Effector CD4-positive, alpha-beta T cell (primary cell): Measurements from ENCODE around the gene GCDH.
"Not testable (repeated sequence)": the region's sequence is repeated elsewhere in the genome, so short reads cannot be mapped to it uniquely, and the experiment has no call there.

Source experiments
- DNase-seq: peaks from one replicate; pipeline ENCODE4 v3.0.0-alpha.2; 2020

The GCDH gene

DNA sequence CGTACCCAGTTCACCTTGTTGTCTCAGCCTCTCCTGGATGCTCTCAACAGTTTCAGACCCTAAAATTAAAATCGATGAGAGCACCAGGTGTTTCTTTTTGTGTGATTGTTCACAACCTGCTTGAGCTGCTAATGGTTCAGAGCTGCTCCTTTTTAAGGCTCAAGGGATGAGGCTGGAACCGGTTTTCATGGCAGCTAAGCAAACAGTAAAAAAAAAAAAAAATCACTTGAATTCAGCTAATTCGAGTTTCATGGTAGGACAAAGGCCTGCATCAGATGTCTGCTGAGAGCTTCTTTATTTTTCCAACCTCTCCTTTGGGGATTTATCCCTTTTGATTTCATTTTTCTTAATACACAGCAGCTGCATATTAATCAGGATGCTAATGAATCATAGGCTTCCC, 21.6 kb downstream of the GCDH start:
- DNase-seq, result no peak

DNA sequence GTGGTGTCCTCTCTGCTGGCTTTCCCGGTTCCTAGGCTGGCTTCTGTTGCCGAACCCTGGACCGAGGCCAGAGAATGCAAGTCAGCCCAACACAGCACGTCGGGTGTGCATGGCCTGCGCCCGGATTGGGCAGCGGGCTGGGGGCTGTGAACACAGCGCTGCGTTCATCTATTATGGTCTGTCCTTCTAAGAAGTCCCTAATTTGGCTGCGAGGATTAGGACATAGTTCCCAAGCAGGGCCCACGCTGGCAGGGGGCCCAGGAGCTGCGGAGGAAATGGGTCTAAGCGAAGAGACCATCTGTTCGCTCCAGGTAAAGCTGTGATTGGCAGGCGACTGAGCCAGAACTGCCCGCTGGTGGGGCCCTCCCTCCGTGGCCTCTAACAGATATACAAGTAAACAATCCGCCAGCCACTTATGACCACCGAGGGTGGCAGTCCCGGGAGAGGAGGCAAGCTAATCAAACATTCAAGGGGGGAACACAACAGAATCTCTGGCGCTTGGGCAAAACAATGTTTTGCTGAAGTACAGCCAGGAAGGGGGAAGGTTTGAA, 22.1 kb downstream of the GCDH start:
- no peak for DNase-seq

DNA sequence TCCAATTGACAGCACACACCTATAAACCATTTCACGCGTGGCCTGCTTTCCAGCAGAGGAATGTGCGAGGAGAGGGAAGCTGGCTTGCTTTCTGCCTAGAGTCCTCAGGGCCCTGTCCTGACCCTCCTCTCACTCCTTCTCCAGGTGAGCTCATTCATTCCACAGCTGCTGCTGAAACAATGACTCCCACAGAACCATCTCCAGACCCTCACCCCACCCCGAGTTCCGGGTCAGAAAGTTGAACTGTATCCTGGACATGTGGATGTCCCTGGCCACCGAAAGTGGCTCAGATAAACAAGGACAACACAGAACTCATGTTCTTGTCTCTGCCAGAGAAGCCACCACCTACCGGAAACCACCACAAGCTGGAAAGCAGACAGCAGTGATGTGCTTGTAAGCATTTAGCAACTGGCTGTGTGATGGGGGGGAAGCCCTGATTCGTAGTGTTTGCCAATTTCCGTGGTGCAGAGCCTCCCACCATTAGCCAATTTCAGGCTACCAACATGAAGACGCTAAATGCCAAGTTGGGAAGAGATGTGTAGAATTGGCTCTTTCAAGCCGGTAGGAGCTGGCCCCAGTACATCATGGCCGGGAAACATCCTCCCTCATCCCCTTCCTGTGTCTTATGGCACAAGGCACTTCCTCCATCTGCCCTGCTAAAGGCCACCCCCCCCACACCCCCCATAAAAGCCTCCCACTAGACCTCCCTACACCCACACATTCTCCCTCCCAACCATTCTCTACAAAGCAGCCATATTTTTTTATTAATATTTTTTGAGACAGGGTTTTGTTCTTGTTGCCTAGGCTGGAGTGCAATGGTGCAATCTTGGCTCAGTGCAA, 23.1 kb downstream of the GCDH start:
- DNase-seq, result peak; percentile 22

DNA sequence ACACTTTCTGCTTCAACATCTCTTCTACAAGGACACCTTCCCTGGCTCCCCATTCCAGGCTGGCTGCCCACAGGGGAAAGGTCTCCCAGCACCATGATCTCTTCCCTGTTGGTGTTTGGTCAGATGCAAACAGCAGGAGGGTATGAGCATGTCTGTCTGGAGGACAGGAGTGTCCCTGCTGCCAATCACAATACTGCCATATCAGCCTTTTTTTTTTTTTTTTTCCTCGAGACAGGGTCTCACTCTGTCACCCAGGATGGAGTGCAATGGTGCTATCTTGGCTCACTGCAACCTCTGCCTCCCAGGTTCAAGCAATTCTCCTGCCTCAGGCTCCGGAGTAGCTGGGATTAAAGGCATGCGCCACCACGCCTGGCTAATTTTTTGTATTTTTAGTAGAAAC, 24.9 kb downstream of the GCDH start:
- not testable (repeated sequence) for DNase-seq

DNA sequence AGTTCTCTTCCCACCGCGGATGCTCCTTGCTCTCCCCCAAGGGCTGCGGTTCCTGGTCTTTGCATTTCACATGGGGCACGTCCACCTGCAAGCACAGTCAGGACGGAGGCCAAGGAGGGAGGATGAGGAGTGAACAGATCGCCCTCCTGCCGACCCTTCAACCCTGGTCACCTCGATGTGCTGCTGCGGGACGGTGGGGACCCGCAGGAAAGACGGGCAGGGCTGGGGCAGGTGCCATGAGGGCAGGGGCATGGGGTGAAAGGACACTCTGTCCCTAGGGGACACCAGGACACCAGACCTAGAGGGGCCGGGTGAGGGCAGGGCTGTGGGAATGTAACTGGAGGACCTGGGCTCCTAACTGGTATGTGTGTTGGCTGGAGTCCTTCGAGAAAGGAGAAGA, 27.3 kb downstream of the GCDH start:
- DNase-seq, result no peak

DNA sequence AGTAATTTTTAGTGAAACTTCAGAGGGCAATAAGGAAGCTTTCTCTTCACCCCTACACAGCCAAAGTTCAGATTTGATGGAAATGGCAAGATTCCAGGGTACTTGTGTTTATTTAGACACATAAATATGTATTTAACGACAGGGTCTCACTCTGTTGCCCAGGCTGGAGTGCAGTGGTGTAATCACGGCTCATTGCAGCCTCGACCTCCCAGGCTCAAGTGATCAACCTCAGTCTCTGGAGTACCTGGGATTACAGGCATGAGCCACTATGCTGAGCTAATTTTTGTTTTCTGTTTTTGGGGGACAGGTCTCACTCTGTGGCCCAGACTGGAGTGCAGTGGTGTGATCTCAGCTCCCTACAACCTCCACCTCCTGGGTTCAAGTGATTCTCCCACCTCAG, 30.1 kb downstream of the GCDH start:
- no peak for DNase-seq

DNA sequence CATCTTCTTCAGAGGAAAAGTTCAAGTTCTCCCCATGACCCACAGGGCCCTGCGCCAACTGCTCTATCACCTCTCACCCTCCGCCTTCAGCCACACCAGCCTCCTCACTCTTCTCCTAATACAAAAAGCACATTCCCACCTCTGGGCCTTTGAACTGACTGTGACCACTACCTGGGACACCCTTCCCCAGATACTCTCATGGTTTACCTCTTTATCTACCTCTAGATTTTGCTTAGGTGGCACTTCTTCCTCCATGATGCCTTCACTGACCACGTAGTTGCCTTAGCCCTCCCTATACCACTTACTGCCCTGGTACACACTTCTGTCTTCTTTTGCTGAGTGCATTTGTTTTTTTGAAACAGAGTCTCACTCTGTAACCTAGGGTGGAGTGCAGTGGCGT, 32.0 kb downstream of the GCDH start:
- no peak for DNase-seq

DNA sequence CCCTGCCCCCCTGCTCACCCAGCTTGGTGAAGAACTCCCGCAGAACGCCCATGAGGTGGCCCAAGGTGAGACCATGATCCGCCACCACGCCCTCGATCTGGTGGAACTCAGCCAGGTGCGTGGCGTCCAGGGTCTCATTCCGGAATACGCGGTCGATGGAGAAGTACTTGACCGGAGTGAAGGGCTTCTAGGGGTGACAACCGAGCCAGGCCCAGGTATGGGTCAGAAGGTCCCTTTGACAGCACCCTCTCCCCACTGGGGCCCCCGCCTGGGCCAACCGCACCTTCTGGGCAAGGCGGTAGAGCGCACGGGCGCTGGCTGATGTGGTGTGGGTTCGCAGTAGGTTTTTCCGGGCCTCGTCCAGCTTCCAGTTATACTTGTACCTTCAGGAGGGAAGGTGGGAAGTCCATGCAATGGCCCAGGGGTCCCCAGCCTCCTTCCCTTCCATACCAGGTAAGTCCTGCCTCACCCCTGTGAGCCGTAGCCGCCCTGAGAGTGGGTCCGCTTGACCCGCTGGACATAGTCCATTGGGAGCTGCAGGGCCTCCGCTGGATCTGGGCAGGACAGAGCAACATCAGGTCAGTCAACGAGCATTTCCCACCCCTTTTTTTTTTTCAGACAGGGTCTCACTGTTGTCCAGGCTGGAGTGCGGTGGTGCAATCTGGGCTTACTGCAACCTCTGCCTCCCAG, 33.8 kb downstream of the GCDH start:
- DNase-seq, result no peak

DNA sequence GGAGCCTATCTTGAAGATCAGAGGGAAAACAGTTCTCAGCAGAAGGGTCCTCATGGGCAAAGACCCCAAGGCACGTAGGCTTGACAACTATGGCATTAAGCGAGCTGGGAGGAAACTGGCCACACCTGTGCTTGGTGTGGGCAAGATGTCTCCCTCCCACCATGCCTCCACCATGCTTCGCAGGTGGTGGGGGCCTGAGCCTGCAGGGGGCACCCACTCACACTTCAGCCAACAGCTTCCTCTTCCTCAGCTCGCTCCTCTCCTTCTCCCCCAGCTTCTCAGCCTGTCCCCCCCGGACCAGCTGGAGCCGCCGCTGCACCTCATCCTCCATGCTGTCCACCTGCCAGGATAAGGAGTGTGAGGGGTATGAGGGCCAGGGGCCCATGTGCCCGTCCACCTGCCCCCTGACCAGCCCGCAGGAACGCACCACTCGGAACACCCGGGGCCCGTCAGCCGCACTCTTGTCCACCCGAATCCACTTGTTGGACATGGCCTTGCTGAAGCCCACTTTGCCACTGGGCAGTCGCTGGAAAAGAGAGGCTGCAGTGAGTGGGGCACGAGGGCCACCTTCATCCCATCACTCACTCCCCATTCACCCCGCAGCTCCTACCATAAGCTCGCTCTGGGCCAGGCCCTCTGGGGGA, 39.2 kb downstream of the GCDH start:
- no peak for DNase-seq

DNA sequence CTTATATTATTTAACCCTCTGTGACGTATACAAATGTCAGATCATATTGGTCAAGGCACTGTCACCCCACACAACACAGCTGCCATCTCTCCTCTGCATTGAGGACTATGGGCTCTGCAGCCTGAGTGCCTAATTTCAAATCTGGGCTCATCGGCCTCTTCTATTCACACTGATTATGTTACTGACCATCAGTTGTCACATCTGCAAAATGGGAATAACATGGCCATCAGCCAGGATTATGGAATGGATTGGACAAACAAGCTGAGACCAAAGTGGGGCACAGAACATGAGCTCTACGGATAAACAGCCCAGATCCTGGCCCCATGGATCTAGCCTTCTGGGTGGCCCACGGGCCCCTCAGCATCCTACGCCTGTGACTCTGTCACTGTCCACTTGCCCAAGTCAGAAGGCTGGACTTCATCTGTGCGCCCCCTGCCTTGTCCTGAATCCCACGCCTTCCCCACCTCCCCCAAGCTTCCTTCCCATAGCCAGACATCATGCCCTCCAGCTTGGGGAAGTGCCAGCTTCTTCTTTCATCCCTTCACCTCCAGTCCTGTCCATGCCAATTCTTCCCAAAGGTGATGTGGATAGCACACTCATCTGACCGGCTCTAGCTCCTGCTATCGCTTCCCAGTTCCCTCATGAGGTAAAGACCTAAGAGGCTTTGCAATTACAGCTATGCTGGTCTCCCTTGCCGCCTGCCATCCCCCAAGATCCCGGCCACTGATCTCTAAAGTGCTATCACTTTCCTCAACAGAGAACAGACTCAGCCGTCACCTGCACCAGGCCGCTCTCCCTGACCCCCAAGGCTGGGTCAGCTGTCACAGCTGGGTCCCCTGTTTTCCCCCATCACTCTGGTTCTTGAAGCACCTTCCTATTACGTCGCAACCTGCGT, 41.7 kb downstream of the GCDH start:
- no peak for DNase-seq

DNA sequence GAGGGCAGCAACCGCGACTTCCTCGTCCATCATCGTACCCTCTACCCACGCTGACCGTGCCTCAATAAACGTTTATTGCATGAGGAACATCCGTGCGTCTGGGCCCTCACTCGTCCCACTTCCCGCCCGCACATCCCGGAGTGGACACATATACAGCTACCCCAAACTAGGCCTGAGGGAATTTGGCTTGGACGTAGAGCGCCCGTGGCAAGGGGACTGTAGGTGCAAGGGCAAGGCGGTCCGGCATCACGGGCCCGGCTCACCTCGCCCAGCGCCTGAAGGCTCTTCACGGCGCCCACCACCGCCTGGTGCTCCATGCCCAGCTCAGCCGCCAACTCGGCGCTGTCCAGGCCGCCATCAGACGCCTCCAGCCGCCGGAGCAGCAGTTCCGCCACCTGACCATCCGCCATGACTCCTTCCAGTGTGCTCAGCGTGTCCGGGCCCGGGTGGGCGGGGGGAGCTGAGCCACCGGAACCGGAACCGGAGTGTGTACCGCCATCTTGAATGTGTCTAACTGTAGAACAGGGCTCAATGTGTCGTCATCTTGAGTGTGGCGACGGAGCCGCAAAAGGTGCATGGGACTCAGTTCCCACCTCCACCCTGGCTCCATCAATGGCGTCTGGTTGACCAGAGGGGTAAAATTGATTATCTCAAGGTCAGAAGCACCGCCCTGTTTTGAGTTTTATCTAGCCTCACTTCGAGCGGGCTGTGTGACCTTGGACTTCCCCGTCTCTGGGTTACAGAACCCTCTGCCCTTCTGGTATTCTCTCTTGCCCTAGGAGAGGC, 42.5 kb downstream of the GCDH start, which contains the start of gene FARSA:
FARSA (minus strand) TSS at position 425 of the 786 bp plus-strand sequence; CDS start at position 410, 15 bp downstream.
- DNase-seq, result peak; percentile 81

DNA sequence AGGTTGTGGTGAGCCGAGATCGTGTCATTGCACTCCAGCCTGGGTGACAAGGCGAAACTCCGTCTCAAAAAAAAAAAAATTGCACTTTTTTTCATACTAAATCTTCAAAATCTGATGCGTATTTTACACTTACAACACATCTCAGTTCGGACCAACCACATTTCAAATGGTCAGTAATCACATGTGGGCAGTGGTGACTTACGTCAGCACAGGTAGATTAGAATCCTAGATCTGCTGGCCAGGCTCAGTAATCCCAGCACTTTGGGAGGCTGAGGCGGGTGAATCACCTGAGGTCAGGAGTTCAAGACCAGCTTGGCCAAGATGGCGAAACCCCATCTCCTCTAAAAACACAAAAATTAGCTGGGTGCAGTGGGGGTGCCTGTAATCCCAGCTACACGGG, 44.1 kb downstream of the GCDH start:
- DNase-seq, result no peak

DNA sequence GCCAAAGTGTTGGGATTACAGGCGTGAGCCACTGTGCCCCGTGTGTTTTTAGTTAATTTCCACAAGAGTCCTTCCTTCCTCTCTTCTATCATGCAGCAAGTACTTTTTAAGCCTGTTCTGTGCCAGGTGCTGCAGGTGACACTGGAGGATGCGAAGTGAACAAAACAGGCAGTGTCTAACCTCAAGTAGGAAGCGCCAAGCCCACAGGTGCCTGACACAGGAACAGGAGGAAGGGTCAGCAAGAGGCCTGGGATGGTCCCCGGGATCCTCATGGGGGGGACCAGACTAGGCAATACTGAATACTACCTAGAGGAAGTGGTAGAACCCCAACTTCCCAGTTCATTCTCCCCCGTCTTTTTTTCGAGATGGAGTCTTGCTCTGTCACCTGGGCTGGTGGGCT, 45.6 kb downstream of the GCDH start:
- no peak for DNase-seq

DNA sequence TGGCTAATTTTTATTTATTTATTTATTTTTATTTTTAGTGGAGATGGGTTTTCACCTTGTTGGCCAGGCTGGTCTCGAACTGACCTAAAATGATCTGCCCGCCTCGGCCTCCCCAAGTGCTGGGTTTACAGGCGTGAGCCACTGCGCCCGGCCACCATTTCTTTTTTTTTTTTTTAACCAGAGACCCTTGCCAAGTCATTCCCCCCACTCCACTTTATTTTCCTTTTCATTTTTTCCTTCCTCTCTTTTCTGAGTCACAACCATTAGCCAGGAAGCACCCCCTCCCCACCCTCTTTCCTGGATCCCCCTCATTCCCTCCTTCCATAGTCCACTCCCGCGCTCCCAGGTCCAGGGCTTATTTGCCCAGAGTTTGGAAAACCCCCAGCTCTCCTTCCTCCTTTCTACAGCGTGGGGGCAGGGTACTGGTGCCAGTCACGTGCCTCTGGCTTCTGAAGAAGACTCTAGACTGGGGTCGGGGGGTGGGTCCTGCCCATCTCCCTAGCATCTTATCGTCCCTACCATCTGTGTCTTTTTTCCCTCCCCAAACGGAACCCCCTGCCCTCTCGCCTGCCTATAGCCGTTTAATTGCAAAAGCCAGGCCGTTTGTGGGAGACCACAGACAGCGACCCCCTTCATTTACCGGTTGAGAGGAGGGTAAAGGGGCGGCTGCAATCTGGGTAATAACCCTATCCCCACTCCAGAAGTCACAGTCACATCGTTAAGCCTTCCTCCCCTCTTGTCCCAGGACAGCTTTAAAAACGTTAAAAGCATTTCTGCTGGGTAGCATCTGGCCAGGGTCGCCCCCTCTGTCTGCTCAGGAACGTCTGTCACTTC, 46.4 kb downstream of the GCDH start:
- DNase-seq, result no peak

DNA sequence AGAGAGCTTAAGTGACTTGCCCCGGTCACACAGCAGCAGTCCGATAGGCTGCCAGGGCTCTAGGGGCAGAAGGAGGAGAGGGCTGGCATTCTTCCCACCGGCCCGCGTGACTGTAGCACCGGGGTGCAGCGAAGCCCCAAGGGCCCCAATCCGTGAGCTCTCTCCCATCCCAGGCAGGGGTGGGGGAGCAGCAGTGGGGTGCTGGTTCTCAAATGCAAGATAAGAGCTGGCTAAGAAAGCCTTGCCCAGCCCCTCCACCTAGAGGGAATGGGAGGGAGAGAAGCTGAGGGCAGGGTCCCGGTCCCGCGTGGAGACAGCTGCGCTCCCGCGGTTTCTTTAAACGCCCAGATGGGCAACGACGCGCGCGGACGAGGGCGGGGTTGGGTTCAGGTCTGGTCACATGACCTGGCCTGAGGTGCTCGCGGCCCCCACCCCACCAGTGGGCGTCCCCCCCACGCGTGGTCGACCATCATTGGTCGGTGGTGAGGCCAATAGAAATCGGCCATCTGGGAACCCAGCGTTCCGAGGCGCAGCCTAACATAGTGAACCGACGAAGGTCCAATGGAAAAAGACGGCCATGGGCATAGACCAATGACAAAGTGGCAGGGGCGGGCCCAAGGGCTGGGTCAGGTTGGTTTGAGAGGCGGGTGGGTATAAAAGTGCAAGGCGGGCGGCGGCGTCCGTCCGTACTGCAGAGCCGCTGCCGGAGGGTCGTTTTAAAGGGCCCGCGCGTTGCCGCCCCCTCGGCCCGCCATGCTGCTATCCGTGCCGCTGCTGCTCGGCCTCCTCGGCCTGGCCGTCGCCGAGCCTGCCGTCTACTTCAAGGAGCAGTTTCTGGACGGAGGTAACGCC, 47.2 kb downstream of the GCDH start, which contains the start of gene CALR:
CALR (plus strand) TSS at position 683 of the 852 bp plus-strand sequence; CDS start at position 754, 71 bp downstream.
- DNase-seq, result peak; percentile 98

DNA sequence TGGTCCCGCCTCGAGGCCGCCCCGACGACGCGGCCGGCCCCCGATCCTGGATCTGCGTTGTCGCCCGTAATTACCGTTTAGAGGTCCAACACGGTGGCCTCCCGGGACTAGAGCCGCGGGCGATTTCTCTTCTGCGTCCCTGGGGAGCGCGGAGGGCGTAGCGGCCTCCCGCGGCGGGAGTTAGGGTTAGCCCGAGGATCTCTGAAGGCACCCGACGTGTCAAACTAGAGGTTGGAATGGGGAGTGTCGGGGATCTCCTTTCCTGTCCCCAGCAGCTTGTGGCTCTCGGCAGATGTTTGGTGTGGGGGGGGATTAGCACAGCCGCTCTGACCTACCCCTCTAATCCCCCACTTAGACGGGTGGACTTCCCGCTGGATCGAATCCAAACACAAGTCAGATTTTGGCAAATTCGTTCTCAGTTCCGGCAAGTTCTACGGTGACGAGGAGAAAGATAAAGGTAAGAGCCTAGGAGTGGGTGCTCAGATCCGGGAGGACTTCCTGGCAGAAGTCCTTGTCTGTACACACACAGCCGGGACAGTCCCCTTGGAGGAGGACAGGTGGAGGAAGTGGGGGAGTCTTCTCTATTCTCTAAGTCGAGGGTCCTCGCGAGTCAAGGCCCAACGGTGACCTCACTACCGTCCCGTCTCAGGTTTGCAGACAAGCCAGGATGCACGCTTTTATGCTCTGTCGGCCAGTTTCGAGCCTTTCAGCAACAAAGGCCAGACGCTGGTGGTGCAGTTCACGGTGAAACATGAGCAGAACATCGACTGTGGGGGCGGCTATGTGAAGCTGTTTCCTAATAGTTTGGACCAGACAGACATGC, 48.0 kb downstream of the GCDH start:
- DNase-seq, result peak; percentile 21

DNA sequence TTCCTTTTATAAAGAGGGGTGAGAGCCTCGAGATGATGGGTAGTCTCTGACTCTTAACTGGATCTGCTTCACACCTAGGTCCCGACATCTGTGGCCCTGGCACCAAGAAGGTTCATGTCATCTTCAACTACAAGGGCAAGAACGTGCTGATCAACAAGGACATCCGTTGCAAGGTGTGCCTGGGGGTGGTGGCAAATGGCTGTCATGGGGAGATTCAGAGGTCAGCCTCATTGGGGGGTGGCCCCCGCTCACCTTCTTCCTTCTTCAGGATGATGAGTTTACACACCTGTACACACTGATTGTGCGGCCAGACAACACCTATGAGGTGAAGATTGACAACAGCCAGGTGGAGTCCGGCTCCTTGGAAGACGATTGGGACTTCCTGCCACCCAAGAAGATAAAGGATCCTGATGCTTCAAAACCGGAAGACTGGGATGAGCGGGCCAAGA, 49.0 kb downstream of the GCDH start:
- DNase-seq, result no peak

DNA sequence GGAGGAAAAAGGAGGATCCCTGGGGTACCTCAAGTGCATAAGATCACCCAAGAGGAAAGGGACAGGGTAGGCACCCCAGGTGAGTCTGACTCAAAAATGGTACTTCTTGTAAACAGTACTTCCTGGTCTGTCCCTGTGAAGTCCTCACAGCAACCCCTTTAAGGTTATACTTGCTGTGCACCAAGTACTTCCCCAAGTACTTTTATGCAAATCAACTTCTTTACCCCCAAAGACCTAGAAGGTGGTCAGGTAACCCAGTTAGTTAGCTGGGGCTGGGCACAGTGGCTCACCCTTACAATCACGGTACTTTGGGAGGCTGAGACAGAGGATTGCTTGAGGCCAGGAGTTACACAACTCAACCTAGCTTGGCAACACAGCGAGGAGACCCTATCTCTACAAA, 49.9 kb downstream of the GCDH start:
- DNase-seq, result no peak
